A673 (cell line): ENCODE data around the gene WDR88. TPM values are rescaled to one million over a fixed set of nuclear protein-coding genes. Genes with fewer than 3 reads are reported as not detected.
"Not testable (repeated sequence)": the region's sequence is repeated elsewhere in the genome, so short reads cannot be mapped to it uniquely, and the experiment has no call there.

ENCODE experiments used
- BruUV-seq: library from RNA; stranded (reverse); fragments of 400-500 nt; replicated peaks from 2 replicates; lab custom pipeline; 2021; lab: Mats Ljungman, UMichigan
- CTCF ChIA-PET: fragments of 300-600 bp; sonication (Branson Sonifier 250); formaldehyde crosslinking; loops from one replicate; lab custom pipeline; 2022; ENCODE audit warnings: antibody characterized with exemption; lab: Charles Lee
- POLR2A ChIA-PET: fragments of 300-600 bp; sonication (Branson Sonifier 250); formaldehyde crosslinking; loops from one replicate; lab custom pipeline; 2022; ENCODE audit warnings: antibody characterized with exemption; ENCODE audit not compliant: low non-redundant PET; lab: Charles Lee
- DNase-seq: peaks from one replicate; pipeline ENCODE4 v3.0.0-alpha.2; 2015; ENCODE audit warnings: low spot score
- H3K27ac ChIP-seq: fragments of 200-600 bp; sonication (generic); 2 replicates; pipeline ENCODE4 v1.5.1; 2016; ENCODE audit warnings: mixed run types, low read depth, mild to moderate bottlenecking, mixed read lengths, antibody characterized with exemption, low read length; ENCODE audit not compliant: poor library complexity, severe bottlenecking
- H3K27me3 ChIP-seq: fragments of 200-600 bp; sonication (generic); replicated peaks from 2 replicates; pipeline ENCODE4 v1.6.1; 2017; ENCODE audit warnings: mixed run types, low read depth, mild to moderate bottlenecking, mixed read lengths, antibody characterized with exemption, low read length; ENCODE audit not compliant: insufficient read depth, poor library complexity
- H3K36me3 ChIP-seq: fragments of 200-600 bp; sonication (generic); 2 replicates; pipeline ENCODE4 v1.6.1; 2016; ENCODE audit warnings: mixed run types, mild to moderate bottlenecking, mixed read lengths, antibody characterized with exemption, low read length; ENCODE audit not compliant: insufficient read depth, poor library complexity, severe bottlenecking
- H3K4me1 ChIP-seq: fragments of 200-600 bp; sonication (generic); 2 replicates; pipeline ENCODE4 v1.6.1; 2017; ENCODE audit warnings: mixed run types, mild to moderate bottlenecking, mixed read lengths, antibody characterized with exemption, low read length; ENCODE audit not compliant: insufficient read depth, poor library complexity, severe bottlenecking
- H3K4me3 ChIP-seq: fragments of 200-600 bp; sonication (generic); 2 replicates; pipeline ENCODE4 v1.5.1; 2016; ENCODE audit warnings: low read depth, mixed run types, mild to moderate bottlenecking, mixed read lengths, low read length; ENCODE audit not compliant: poor library complexity, severe bottlenecking
- H3K9me3 ChIP-seq: fragments of 200-600 bp; sonication (generic); 2 replicates; pipeline ENCODE4 v1.6.1; 2016; ENCODE audit warnings: mixed run types, low read depth, mild to moderate bottlenecking, mixed read lengths, antibody characterized with exemption, low read length; ENCODE audit not compliant: poor library complexity, severe bottlenecking
- EZH2 ChIP-seq: fragments of 200-600 bp; sonication (generic); IDR thresholded peaks from 2 replicates; pipeline ENCODE4 v1.6.1; 2017; ENCODE audit warnings: borderline replicate concordance, low read depth, mild to moderate bottlenecking, mixed read lengths, antibody characterized with exemption, low read length; ENCODE audit not compliant: poor library complexity, severe bottlenecking
- intact Hi-C: fragments of 100-400 bp; cut with micrococcal nuclease; formaldehyde crosslinking; loops from one replicate; pipeline ENCODE4 v1.10.0; 2022; ENCODE audit not compliant: unreplicated experiment
- total RNA-seq: library from RNA; stranded (reverse); gene quantifications from 2 replicates; pipeline ENCODE4 v1.2.3, GENCODE V29; 2021
- TF ChIP-seq, protein P1 (sequence below): fragments of 300-800, 200-600 bp; sonication (generic); conservative IDR thresholded peaks from 2 replicates; pipeline ENCODE4 v1.5.1; 2017; ENCODE audit warnings: low read depth, mild to moderate bottlenecking, antibody characterized with exemption, low read length, moderate library complexity, mixed read lengths

Gene WDR88
- total RNA-seq, 1 experiment from 2014 or later: not detected

DNA sequence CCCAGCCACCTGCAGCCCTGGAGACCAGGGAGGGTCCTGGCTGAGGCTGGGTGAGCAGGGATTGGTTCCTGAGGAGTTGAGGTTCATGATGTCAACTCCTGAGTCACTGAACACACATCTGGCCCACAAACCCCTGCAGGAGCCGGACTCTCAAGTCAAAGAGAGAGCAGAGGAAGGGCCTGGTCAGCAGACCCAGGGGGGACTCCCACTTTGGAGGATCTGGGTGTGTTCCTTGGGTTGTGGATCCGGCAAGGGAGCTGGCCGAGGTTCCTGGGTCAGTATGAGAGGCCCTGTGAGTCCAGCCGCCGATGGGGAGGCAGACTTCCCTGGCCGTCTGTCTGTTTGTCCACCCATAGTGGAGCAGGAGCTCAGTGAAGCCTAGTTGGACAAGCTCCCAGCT lies 89.7 kb downstream of the WDR88 start:
- H3K27ac ChIP-seq: no peak overlapping the region
- DNase-seq: no peak
- peaks cover 31% of the 10 kb centered on the region for H3K27me3 ChIP-seq

DNA sequence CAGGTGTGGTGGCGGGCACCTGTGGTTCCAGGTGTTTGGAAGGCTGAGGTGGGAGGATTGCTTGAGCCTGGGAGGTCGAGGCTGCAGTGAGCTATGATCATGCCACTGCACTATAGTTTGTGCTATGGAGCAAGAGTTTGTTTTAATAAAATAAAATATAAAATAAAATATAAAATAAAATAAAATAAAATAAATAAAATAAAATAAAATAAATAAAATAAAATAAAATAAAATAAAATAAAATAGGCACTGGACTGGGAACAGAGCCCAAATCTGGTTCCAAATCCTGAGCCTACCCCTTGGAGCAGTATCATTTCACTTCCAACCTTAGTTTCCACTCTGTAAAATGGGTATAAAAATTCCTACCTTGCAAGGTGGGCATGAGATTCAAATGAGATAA lies 90.3 kb downstream of the WDR88 start:
- intact Hi-C loops, BruUV-seq: not testable (repeated sequence)

More for the DNA sequence above, 89.7 kb downstream of the WDR88 start:
- ChIA-PET POLR2A (no interaction called here), CTCF (no interaction called here)
- intact Hi-C loops: no loop called here
- Histone ChIP-seq H3K9me3 (no peaks in the 10 kb centered on the region), H3K4me3 (no peak overlapping the region), H3K4me1 (no peaks in the 10 kb centered on the region), H3K36me3 (no peaks in the 10 kb centered on the region)
- no peak for TF ChIP-seq EZH2
- TF ChIP-seq, protein P1, sequence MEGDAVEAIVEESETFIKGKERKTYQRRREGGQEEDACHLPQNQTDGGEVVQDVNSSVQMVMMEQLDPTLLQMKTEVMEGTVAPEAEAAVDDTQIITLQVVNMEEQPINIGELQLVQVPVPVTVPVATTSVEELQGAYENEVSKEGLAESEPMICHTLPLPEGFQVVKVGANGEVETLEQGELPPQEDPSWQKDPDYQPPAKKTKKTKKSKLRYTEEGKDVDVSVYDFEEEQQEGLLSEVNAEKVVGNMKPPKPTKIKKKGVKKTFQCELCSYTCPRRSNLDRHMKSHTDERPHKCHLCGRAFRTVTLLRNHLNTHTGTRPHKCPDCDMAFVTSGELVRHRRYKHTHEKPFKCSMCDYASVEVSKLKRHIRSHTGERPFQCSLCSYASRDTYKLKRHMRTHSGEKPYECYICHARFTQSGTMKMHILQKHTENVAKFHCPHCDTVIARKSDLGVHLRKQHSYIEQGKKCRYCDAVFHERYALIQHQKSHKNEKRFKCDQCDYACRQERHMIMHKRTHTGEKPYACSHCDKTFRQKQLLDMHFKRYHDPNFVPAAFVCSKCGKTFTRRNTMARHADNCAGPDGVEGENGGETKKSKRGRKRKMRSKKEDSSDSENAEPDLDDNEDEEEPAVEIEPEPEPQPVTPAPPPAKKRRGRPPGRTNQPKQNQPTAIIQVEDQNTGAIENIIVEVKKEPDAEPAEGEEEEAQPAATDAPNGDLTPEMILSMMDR: no peak
- BruUV-seq: no TSS peak

DNA sequence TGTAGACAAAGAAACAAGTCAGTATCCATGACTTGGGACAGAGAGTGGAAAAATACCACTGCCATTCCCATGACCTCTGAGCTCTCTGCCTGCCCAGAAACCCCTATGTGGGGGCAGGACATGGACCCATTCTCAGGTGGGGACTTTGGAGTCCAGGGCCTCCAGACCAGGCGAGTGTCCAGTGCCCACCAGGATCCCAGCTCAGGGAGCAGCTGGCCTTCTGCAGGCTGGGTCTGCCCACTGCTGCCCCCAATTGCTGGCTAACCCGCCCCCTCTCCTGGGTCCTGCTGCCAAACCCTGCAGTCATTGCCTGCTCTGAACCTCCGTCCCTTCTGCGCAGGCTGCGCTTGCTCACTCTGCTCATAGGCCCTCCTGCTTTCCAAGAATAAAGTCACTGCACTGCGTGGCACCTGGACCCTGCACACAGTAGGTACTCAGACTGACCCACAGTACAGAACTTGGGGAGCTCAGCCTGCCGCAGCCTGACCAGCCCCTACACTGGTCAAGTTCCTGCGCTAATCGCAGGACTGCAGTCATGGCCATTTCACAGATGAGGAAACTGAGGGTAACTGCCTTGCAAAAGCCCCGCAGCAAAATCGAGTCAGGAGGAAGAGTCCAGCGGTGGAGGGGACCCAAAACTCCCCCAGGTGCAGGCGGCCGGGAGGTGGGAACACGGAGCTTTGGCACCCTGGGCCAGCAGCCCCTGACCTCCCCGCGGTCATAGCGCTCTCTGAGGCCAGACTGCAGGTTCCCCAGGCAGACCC lies 93.0 kb downstream of the WDR88 start:
- no peaks in the 10 kb centered on the region for H3K36me3 ChIP-seq
- no peak overlapping the region for H3K27ac ChIP-seq
- CTCF ChIA-PET: no interaction called here
- intact Hi-C loops: no loop called here
- H3K4me1 ChIP-seq: no peaks in the 10 kb centered on the region
- DNase-seq: no peak
- TF ChIP-seq, protein P1: no peak
- no peak for TF ChIP-seq EZH2
- POLR2A ChIA-PET: no interaction called here
- peaks cover 19% of the 10 kb centered on the region for H3K9me3 ChIP-seq
- peaks cover 52% of the 10 kb centered on the region for H3K27me3 ChIP-seq
- peak overlapping the region; percentile 27 for H3K4me3 ChIP-seq
- no TSS peak for BruUV-seq

More for the DNA sequence above, 90.3 kb downstream of the WDR88 start:
- CTCF ChIA-PET, H3K27ac ChIP-seq, H3K4me3 ChIP-seq, H3K9me3 ChIP-seq, H3K36me3 ChIP-seq, POLR2A ChIA-PET, H3K4me1 ChIP-seq, DNase-seq: not testable (repeated sequence)
- peaks cover 37% of the 10 kb centered on the region for H3K27me3 ChIP-seq

Other genes with a start within 250 kb of the WDR88 start
- gene CEP89, start 160.2 kb upstream of the WDR88 start, total RNA-seq: 38.7 and 47.2 TPM in 2 replicates
- 10.0 and 11.1 TPM in 2 replicates for gene FAAP24, start 159.9 kb upstream of the WDR88 start, total RNA-seq
- gene RHPN2, start 67.2 kb upstream of the WDR88 start, total RNA-seq: 10.5 and 12.1 TPM in 2 replicates
- 12.4 and 16.6 TPM in 2 replicates for gene GPATCH1, start 50.9 kb upstream of the WDR88 start, total RNA-seq
- 39.4 and 42.0 TPM in 2 replicates for gene LRP3, start 62.2 kb downstream of the WDR88 start, total RNA-seq
- 0.17 and 0.28 TPM in 2 replicates for gene SLC7A10, start 93.7 kb downstream of the WDR88 start, total RNA-seq
- 1.4 TPM in 2 replicates for gene CEBPA, start 170.4 kb downstream of the WDR88 start, total RNA-seq
- 48.6 and 50.5 TPM in 2 replicates for gene CEBPG, start 241.6 kb downstream of the WDR88 start, total RNA-seq